ENCODE data around the gene MME.

Gene MME

DNA sequence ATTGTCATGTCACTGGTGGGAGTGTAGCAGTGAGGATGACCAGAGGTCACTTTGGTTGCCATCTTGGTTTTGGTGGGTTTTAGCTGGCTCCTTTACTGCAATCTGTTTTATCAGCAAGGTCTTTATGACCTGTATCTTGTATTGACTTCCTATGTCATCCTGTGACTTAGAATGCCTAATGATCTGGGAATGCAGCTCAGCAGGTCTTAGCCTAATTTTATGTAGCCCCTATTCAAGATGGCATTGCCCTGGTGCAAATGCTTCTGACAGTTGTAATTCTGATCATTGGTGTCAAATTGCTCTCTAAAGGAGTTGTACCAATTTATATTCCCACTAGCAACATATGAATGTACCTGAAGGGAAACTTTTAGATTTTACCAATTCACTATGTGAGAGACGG, 139.0 kb downstream of the MME start:
- Histone ChIP-seq H3K4me3 (ENCODE audit: low read length) (no peak overlapping the region), H3F3A (ENCODE audit: control insufficient read depth, insufficient read depth) (no peaks in the 10 kb centered on the region), H3K9me2 (replicated peaks; ENCODE audit: control insufficient read depth, low read length) (no peaks in the 10 kb centered on the region), H3K4me2 (ENCODE audit: low read length) (no peak overlapping the region), H3K4me1 (ENCODE audit: control insufficient read depth, low read length) (no peaks in the 10 kb centered on the region), H3K36me3 (ENCODE audit: control insufficient read depth, low read length) (no peaks in the 10 kb centered on the region), H3K9me3 (ENCODE audit: control insufficient read depth, insufficient read depth, low read length) (peaks cover 7% of the 10 kb centered on the region; the same call in 1 of the 2 replicates), H3K79me2 (ENCODE audit: control insufficient read depth, low read length) (no peaks in the 10 kb centered on the region), H3K27ac (ENCODE audit: low read depth, low read length) (no peak overlapping the region), H3K27me3 (ENCODE audit: control insufficient read depth, low read length) (no peaks in the 10 kb centered on the region), H4K20me1 (ENCODE audit: control insufficient read depth, insufficient read depth, low read depth, low read length) (no peaks in the 10 kb centered on the region)
- no peak for TF ChIP-seq EZH2phosphoT487 (IDR thresholded peaks at IDR 0.05; ENCODE audit: borderline replicate concordance, low read length)
- TF ChIP-seq, protein P1, sequence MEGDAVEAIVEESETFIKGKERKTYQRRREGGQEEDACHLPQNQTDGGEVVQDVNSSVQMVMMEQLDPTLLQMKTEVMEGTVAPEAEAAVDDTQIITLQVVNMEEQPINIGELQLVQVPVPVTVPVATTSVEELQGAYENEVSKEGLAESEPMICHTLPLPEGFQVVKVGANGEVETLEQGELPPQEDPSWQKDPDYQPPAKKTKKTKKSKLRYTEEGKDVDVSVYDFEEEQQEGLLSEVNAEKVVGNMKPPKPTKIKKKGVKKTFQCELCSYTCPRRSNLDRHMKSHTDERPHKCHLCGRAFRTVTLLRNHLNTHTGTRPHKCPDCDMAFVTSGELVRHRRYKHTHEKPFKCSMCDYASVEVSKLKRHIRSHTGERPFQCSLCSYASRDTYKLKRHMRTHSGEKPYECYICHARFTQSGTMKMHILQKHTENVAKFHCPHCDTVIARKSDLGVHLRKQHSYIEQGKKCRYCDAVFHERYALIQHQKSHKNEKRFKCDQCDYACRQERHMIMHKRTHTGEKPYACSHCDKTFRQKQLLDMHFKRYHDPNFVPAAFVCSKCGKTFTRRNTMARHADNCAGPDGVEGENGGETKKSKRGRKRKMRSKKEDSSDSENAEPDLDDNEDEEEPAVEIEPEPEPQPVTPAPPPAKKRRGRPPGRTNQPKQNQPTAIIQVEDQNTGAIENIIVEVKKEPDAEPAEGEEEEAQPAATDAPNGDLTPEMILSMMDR (IDR thresholded peaks at IDR 0.05; ENCODE audit: low read depth, low read length, poor library complexity, severe bottlenecking) = no peak

DNA sequence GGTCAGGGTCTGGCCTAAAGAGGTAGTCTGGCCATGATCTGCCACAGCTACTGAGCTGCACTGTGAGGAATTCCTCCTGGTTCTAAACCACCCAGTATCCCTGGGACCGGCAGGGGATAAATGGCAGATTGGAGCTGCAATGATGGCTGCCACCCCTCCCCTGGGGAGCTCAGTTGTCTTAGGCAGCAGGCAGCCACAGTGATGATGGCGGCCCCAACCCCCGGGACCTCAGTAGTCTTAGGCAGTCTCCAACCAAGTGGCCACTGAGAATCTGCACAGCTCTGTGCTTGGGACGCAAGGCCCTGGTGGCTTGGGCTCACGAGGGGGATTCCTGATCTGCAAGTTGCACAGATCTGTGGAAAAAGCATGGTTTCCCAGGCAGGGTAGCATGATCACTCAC, 145.3 kb downstream of the MME start:
- Histone ChIP-seq H3K27me3 (ENCODE audit: control insufficient read depth, low read length) (no peaks in the 10 kb centered on the region), H3K27ac (ENCODE audit: low read depth, low read length) (no peak overlapping the region), H3K9me3 (ENCODE audit: control insufficient read depth, insufficient read depth, low read length) (peaks cover 14% of the 10 kb centered on the region; the same call in 1 of the 2 replicates), H3F3A (ENCODE audit: control insufficient read depth, insufficient read depth) (no peaks in the 10 kb centered on the region), H3K4me2 (ENCODE audit: low read length) (no peak overlapping the region), H4K20me1 (ENCODE audit: control insufficient read depth, insufficient read depth, low read depth, low read length) (no peaks in the 10 kb centered on the region), H3K36me3 (ENCODE audit: control insufficient read depth, low read length) (no peaks in the 10 kb centered on the region), H3K4me3 (ENCODE audit: low read length) (no peak overlapping the region), H3K79me2 (ENCODE audit: control insufficient read depth, low read length) (no peaks in the 10 kb centered on the region), H3K9me2 (replicated peaks; ENCODE audit: control insufficient read depth, low read length) (no peaks in the 10 kb centered on the region), H3K4me1 (ENCODE audit: control insufficient read depth, low read length) (no peaks in the 10 kb centered on the region)
- TF ChIP-seq, protein P1 (IDR thresholded peaks at IDR 0.05; ENCODE audit: low read depth, low read length, poor library complexity, severe bottlenecking) = no peak
- no peak for TF ChIP-seq EZH2phosphoT487 (IDR thresholded peaks at IDR 0.05; ENCODE audit: borderline replicate concordance, low read length)

DNA sequence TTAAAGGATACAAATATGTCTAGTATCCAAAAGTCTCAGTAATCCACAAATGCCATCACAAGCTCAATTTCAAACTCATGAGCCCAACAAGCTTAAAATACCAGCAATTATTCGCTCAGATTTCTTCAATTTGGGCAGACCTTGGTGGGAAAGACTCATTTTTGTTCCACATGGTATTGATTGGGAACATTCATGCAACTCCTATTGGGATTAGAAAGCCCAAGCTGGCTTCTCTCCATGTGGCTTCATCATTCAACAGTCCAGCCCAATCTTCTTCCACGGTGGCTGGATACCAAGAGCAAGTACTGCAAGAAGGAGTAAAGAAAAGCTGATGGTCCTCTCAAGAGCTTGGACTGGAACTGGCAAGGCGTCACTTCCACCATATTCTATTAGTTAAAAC, 147.0 kb downstream of the MME start:
- H3K27ac ChIP-seq (ENCODE audit: low read depth, low read length) = no peak overlapping the region

More for the DNA sequence above, 147.0 kb downstream of the MME start:
- peaks cover 8% of the 10 kb centered on the region; the same call in 1 of the 2 replicates for H3K9me3 ChIP-seq (ENCODE audit: control insufficient read depth, insufficient read depth, low read length)
- H3K4me3 ChIP-seq (ENCODE audit: low read length) = no peak overlapping the region
- TF ChIP-seq, protein P1 (IDR thresholded peaks at IDR 0.05; ENCODE audit: low read depth, low read length, poor library complexity, severe bottlenecking) = no peak
- no peak for TF ChIP-seq EZH2phosphoT487 (IDR thresholded peaks at IDR 0.05; ENCODE audit: borderline replicate concordance, low read length)
- no peaks in the 10 kb centered on the region for H3K9me2 ChIP-seq (replicated peaks; ENCODE audit: control insufficient read depth, low read length)
- no peaks in the 10 kb centered on the region for H3K27me3 ChIP-seq (ENCODE audit: control insufficient read depth, low read length)
- H3K4me2 ChIP-seq (ENCODE audit: low read length) = no peak overlapping the region
- no peaks in the 10 kb centered on the region for H3F3A ChIP-seq (ENCODE audit: control insufficient read depth, insufficient read depth)
- H3K4me1 ChIP-seq (ENCODE audit: control insufficient read depth, low read length) = peaks cover 5% of the 10 kb centered on the region
- H3K79me2 ChIP-seq (ENCODE audit: control insufficient read depth, low read length) = no peaks in the 10 kb centered on the region
- H3K36me3 ChIP-seq (ENCODE audit: control insufficient read depth, low read length) = no peaks in the 10 kb centered on the region
- H4K20me1 ChIP-seq (ENCODE audit: control insufficient read depth, insufficient read depth, low read depth, low read length) = no peaks in the 10 kb centered on the region

All from DOHH2 (cell line).